Neural cell (in vitro differentiated cells): ENCODE results near the gene PTPRD. TPM values are rescaled to one million over a fixed set of nuclear protein-coding genes. Genes with fewer than 3 reads are reported as not detected.

Experiments used
- H2AFZ ChIP-seq: fragments of 200-600, 300-800 bp; sonication (generic), shearing (Covaris generic); 2 replicates; pipeline ENCODE4 v1.6.0; 2014; ENCODE audit warnings: low read depth, mild to moderate bottlenecking, antibody characterized with exemption, low read length, moderate library complexity
- H3F3A ChIP-seq: fragments of 200-600 bp; shearing (Covaris generic); 2 replicates; pipeline ENCODE4 v1.6.1; 2016; ENCODE audit warnings: mild to moderate bottlenecking, moderate library complexity, mixed read lengths, antibody characterized with exemption, low read length; ENCODE audit not compliant: insufficient read depth, poor library complexity, severe bottlenecking
- H3K27ac ChIP-seq: fragments of 200-600, 300-800 bp; sonication (generic), shearing (Covaris generic); 2 replicates; pipeline ENCODE4 v1.5.1; 2014; ENCODE audit warnings: mild to moderate bottlenecking, low read length, moderate library complexity
- H3K27me3 ChIP-seq: fragments of 300-800, 200-600 bp; sonication (generic), shearing (Covaris generic); 2 replicates; pipeline ENCODE4 v1.6.0; 2014; ENCODE audit warnings: mild to moderate bottlenecking, low read depth, low read length, moderate library complexity; ENCODE audit not compliant: insufficient read depth
- H3K36me3 ChIP-seq: fragments of 300-800, 200-600 bp; sonication (generic), shearing (Covaris generic); 2 replicates; pipeline ENCODE4 v1.5.1; 2014; ENCODE audit warnings: mild to moderate bottlenecking, antibody characterized with exemption, low read length, moderate library complexity; ENCODE audit not compliant: insufficient read depth
- H3K4me2 ChIP-seq: fragments of 300-800, 200-600 bp; sonication (generic), shearing (Covaris generic); 2 replicates; pipeline ENCODE4 v1.6.0; 2014; ENCODE audit warnings: mild to moderate bottlenecking, low read length
- H3K4me3 ChIP-seq: fragments of 300-800, 200-600 bp; sonication (generic), shearing (Covaris generic); 2 replicates; pipeline ENCODE4 v1.5.1; 2014; ENCODE audit warnings: mild to moderate bottlenecking, low read length, moderate library complexity
- H3K79me2 ChIP-seq: fragments of 200-600 bp; shearing (Covaris generic); replicated peaks from 2 replicates; pipeline ENCODE4 v1.6.0; 2014; ENCODE audit warnings: mild to moderate bottlenecking, low read length, moderate library complexity; ENCODE audit not compliant: insufficient read depth
- H3K9ac ChIP-seq: fragments of 300-800, 200-600 bp; sonication (generic), shearing (Covaris generic); 2 replicates; pipeline ENCODE4 v1.6.1; 2016; ENCODE audit warnings: mild to moderate bottlenecking, low read length, mixed read lengths
- H3K9me2 ChIP-seq: fragments of 200-600 bp; shearing (Covaris generic); 2 replicates; pipeline ENCODE4 v1.6.1; 2016; ENCODE audit warnings: mild to moderate bottlenecking, low read length, mixed read lengths; ENCODE audit not compliant: insufficient read depth
- H3K9me3 ChIP-seq: fragments of 200-600, 300-800 bp; sonication (generic), shearing (Covaris generic); 2 replicates; pipeline ENCODE4 v1.6.1; 2016; ENCODE audit warnings: mild to moderate bottlenecking, mixed run types, low read length, moderate library complexity, mixed read lengths
- H4K20me1 ChIP-seq: fragments of 200-600 bp; shearing (Covaris generic); 2 replicates; pipeline ENCODE4 v1.6.1; 2016; ENCODE audit warnings: mild to moderate bottlenecking, mixed run types; ENCODE audit not compliant: insufficient read depth
- CTCF ChIP-seq: fragments of 450-650 bp; IDR thresholded peaks from 2 replicates; pipeline ENCODE4 v1.5.1; 2014; ENCODE audit warnings: antibody characterized with exemption, mild to moderate bottlenecking, moderate library complexity; ENCODE audit not compliant: poor library complexity, severe bottlenecking
- EP300 ChIP-seq: fragments of 450-650 bp; conservative IDR thresholded peaks from 2 replicates; pipeline ENCODE4 v1.6.1; 2014; ENCODE audit warnings: antibody characterized with exemption, mild to moderate bottlenecking, moderate library complexity; ENCODE audit not compliant: poor library complexity, severe bottlenecking
- EZH2 ChIP-seq: fragments of 200-600, 300-800 bp; shearing (Covaris generic), sonication (generic); IDR thresholded peaks from 2 replicates; pipeline ENCODE4 v1.6.1; 2014; ENCODE audit warnings: antibody characterized with exemption, low read length, borderline replicate concordance, mild to moderate bottlenecking; ENCODE audit not compliant: insufficient read depth, poor library complexity, severe bottlenecking
- MXI1 ChIP-seq: fragments of 450-650 bp; conservative IDR thresholded peaks from 2 replicates; pipeline ENCODE4 v1.6.1; 2014; ENCODE audit warnings: antibody characterized with exemption, mild to moderate bottlenecking; ENCODE audit not compliant: poor library complexity, severe bottlenecking
- POLR2AphosphoS5 ChIP-seq: IDR thresholded peaks from 2 replicates; pipeline ENCODE4 v1.6.1; 2012
- RAD21 ChIP-seq: fragments of 450-650 bp; conservative IDR thresholded peaks from 2 replicates; pipeline ENCODE4 v1.6.1; 2014; ENCODE audit warnings: antibody characterized with exemption, mild to moderate bottlenecking, moderate library complexity
- REST ChIP-seq: IDR thresholded peaks from 2 replicates; pipeline ENCODE4 v1.6.1; 2012; ENCODE audit warnings: borderline replicate concordance
- SMC3 ChIP-seq: fragments of 450-650 bp; conservative IDR thresholded peaks from 2 replicates; pipeline ENCODE4 v1.6.1; 2014; ENCODE audit warnings: antibody characterized with exemption, mild to moderate bottlenecking, moderate library complexity; ENCODE audit not compliant: poor library complexity
- TAF1 ChIP-seq: IDR thresholded peaks from 2 replicates; pipeline ENCODE4 v1.6.1; 2012; ENCODE audit warnings: low read depth
- polyA plus RNA-seq: library from polyadenylated mRNA; depleted of rRNA; stranded (reverse); fragments of >200 nt; gene quantifications from 2 replicates; pipeline ENCODE4 v1.2.3, GENCODE V29; 2014

The PTPRD gene
- polyA plus RNA-seq, 1 donor from 2014 or later = 143 TPM

- Histone ChIP-seq H3F3A (no peaks in the 10 kb centered on the region), H2AFZ (no peak overlapping the region), H3K9ac (no peak overlapping the region), H3K4me2 (no peak overlapping the region), H3K36me3 (no peaks in the 10 kb centered on the region), H3K9me3 (no peaks in the 10 kb centered on the region), H3K27me3 (no peaks in the 10 kb centered on the region), H3K79me2 (no peaks in the 10 kb centered on the region), H4K20me1 (no peaks in the 10 kb centered on the region), H3K9me2 (no peaks in the 10 kb centered on the region), H3K4me3 (no peak overlapping the region), H3K27ac (no peak overlapping the region)
- no peak for TF ChIP-seq CTCF
- no peak for TF ChIP-seq REST
- TF ChIP-seq EP300 = no peak
- TF ChIP-seq POLR2AphosphoS5 = no peak
- no peak for TF ChIP-seq TAF1
- no peak for TF ChIP-seq RAD21
- no peak for TF ChIP-seq EZH2
- TF ChIP-seq MXI1 = no peak
- no peak for TF ChIP-seq SMC3
These were observed 1666.3 kb downstream of the PTPRD start for GRCh38 chr9:8946461-8946860.

GRCh38 chr9:8943392-8943791, 1669.4 kb downstream of the PTPRD start:
- H2AFZ ChIP-seq = no peak overlapping the region
- H3K9me3 ChIP-seq = no peaks in the 10 kb centered on the region
- no peaks in the 10 kb centered on the region for H3K79me2 ChIP-seq
- no peaks in the 10 kb centered on the region for H3K36me3 ChIP-seq
- no peaks in the 10 kb centered on the region for H3K9me2 ChIP-seq
- H3F3A ChIP-seq = no peaks in the 10 kb centered on the region
- no peak overlapping the region for H3K9ac ChIP-seq
- H3K27me3 ChIP-seq = no peaks in the 10 kb centered on the region
- no peak overlapping the region for H3K4me3 ChIP-seq
- TF ChIP-seq TAF1 (no peak), POLR2AphosphoS5 (no peak), RAD21 (no peak)
- H3K4me2 ChIP-seq = no peak overlapping the region
- no peaks in the 10 kb centered on the region for H4K20me1 ChIP-seq
- no peak overlapping the region for H3K27ac ChIP-seq

- Histone ChIP-seq H2AFZ (no peak overlapping the region), H3K36me3 (no peaks in the 10 kb centered on the region), H3K4me2 (no peak overlapping the region), H3K9me2 (no peaks in the 10 kb centered on the region), H3K9ac (no peak overlapping the region), H4K20me1 (no peaks in the 10 kb centered on the region), H3K4me3 (no peak overlapping the region), H3K9me3 (no peaks in the 10 kb centered on the region), H3K79me2 (no peaks in the 10 kb centered on the region), H3K27ac (no peak overlapping the region), H3K27me3 (no peaks in the 10 kb centered on the region), H3F3A (no peaks in the 10 kb centered on the region)
- TF ChIP-seq MXI1 (no peak), POLR2AphosphoS5 (no peak), REST (no peak), TAF1 (no peak), SMC3 (no peak), CTCF (no peak), EP300 (no peak), RAD21 (no peak), EZH2 (no peak)
These were observed 1672.2 kb downstream of the PTPRD start for GRCh38 chr9:8940650-8941049.
